Activated CD8-positive, alpha-beta memory T cell treated with anti-CD3 and anti-CD28 coated beads for 36 hours (primary cell): ENCODE measurements around the gene HELT. TPM values are rescaled to one million over a fixed set of nuclear protein-coding genes. Genes with fewer than 3 reads are reported as not detected.
"Not testable (repeated sequence)": the region's sequence is repeated elsewhere in the genome, so short reads cannot be mapped to it uniquely, and the experiment has no call there.

ENCODE experiments used
- CTCF ChIA-PET: fragments of 350-600 bp; sonication (Branson Sonifier 250); formaldehyde crosslinking; loops from one replicate; lab custom pipeline; 2021; ENCODE audit warnings: antibody characterized with exemption; lab: Charles Lee
- POLR2A ChIA-PET: fragments of 350-600 bp; sonication (Branson Sonifier 250); formaldehyde crosslinking; loops from one replicate; lab custom pipeline; 2021; ENCODE audit warnings: antibody characterized with exemption; lab: Charles Lee
- total RNA-seq, 2 experiments: library from RNA; stranded (reverse); gene quantifications; one replicate each; pipeline ENCODE4 v1.2.3, GENCODE V29; 2021

HELT gene
- not detected for total RNA-seq

DNA sequence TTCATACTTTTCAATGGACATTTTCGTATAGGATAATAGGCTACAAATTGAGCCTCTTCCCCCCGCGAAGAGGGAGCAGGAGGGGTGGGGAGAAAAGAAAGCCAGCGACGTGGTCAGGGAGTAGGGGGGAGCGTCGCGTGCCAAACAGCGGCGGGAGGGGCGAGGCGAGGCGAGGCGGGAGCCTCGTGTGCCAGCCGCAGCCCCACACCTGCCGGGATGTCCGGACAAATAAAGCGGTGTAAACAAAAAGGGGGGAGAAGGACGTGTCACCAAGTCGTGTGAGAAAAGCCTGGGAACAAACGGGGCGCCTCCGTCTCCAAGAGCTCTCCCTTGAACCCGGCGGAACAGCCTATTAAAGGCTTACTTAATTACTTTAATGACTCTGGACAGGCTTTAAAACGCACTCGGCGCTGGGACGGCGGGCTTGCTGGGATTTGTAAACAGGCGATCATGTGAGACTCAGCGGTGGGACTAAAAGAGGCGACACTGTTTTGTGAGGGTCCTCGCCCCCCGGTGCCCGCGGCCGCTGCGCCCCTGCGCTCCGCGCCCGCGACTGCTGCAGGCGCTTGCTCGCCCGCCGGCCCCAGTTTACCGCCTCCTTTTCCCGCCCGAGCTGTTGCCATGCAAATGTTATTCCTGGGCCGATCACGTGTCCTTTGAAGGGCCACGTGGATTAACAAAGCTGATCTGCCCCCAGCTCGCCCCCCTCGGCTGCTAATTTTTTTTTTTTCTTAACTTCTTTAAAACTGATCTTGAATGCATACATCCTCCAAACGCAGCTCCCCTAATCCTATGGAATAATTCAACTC, at the start of gene HELT:
Gene HELT (plus strand): TSS at position 527 of the 809 bp plus-strand sequence. CDS start 439 bp downstream, outside the sequence.
- CTCF ChIA-PET = interaction anchor here (2.3 kb wide), 1 partner anchor 12 kb away, joined by 9 read pairs; no protein-coding TSS in a partner anchor
- POLR2A ChIA-PET = no interaction called here

DNA sequence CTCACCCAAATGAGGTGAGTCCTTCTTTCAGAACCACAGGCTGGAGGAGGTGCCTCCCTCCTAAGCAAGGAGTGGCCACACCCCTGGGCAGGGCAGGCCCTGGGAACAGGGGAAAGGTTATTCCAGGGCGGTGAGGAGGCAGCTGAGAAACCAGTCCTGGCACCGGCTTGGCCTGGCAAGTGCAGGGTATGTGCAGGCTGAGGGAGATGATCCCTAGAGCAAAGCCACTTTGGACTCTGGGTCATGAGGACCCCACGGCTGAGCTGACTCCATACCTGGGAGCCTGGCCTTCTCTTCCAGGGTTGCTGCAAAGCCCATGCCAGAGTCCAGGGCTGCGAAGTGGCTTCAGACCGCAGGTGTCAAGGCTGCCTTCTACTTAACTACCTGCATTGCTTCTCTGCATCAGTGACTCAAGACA, 49.5 kb upstream of the HELT start:
- ChIA-PET POLR2A (no interaction called here), CTCF (no interaction called here)

GRCh38 chr4:184969610-184970009, 48.7 kb upstream of the HELT start:
- ChIA-PET CTCF (no interaction called here), POLR2A (no interaction called here)

GRCh38 chr4:184972991-184973390, 45.3 kb upstream of the HELT start:
- POLR2A ChIA-PET = no interaction called here
- CTCF ChIA-PET = no interaction called here

GRCh38 chr4:184976348-184976747, 41.9 kb upstream of the HELT start:
- POLR2A ChIA-PET, CTCF ChIA-PET: not testable (repeated sequence)

GRCh38 chr4:184977747-184978146, 40.5 kb upstream of the HELT start:
- CTCF ChIA-PET = no interaction called here
- POLR2A ChIA-PET = no interaction called here

DNA sequence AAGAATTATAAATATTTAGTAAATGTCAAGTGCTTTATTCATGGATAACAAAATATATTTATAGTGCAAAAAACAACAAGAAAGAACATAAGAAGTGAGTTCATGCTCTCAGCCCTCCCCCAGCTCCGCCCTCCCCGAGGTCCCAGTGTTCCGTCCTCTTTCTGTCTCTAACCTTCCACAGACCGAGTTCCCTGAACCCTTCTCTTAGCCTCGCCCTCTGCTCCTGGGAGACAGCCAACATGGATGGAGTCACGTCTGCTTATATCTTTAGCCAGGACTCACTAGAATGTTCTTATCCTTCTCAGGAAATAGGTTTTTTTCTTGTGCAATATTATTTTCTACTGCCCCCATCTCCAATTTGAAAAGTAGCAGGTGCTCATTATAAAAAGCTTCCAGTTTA, 40.1 kb upstream of the HELT start:
- ChIA-PET CTCF (no interaction called here), POLR2A (no interaction called here)

DNA sequence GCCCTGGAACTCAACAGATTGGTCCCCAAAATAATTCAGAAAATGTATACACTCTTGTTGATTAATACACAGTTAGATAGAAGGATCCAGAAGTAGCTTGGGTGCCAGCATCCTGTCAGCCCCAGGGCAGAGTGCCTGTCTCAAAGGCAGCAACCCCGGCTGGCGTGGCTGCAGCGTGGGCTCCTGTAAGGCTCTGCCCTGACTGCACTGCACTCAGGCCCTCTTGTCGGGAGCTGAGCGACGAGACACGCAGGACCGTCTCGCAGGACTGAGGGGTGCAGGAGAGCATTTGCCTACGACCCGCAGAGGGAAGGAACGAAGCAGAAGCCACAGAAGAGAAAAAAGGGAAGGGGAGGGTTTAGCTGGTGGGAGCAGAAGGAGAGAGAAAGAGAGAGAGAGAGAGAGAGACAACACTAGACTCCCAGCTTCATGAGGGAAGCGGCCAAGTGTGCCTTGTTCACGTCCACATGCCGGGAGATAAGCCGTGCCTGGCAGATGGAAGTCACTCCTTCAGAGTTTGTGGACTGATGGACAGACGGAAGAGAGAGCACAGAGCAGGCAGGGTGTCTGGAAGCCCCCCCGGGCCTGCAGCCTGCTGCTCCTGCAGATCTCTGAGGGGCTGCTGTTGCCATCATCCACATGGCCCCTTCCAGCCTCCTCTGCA, 38.7 kb upstream of the HELT start:
- POLR2A ChIA-PET = no interaction called here
- CTCF ChIA-PET = no interaction called here

- POLR2A ChIA-PET = no interaction called here
- CTCF ChIA-PET = no interaction called here
These were observed 38.0 kb upstream of the HELT start for GRCh38 chr4:184980261-184980660.

- POLR2A ChIA-PET = no interaction called here
- CTCF ChIA-PET = no interaction called here
These were observed 34.5 kb upstream of the HELT start for GRCh38 chr4:184983672-184984356.

DNA sequence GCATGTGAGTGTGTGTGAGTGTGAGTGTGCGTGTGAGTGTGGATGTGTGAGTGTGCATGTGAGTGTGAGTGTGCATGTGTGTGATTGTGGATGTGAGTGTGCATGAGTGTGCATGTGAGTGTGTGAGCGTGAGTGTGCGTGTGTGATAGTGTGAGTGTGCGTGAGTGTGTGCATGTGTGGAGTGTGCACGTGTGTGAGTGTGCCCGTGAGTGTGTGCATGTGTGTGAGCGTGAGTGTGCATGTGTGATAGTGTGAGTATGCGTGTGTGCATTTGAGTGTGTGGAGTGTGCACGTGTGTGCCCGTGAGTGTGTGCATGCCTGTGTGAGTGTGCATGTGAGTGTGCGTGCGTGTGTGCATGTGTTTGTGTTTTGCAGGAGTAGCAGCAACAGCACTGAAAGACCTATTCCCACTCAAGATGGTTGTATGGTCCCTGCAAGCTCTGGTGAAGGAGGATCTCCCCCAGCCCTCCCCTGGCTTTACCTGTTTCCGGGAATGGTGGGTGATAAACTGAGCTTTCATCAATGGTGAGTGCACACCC, 30.7 kb upstream of the HELT start:
- ChIA-PET POLR2A (no interaction called here), CTCF (no interaction called here)

GRCh38 chr4:184988611-184989010, 29.7 kb upstream of the HELT start:
- CTCF ChIA-PET = no interaction called here
- POLR2A ChIA-PET = interaction anchor here (0.6 kb wide), 1 partner anchor 1161 kb away, joined by 5 read pairs; no protein-coding TSS in a partner anchor

- POLR2A ChIA-PET, CTCF ChIA-PET: not testable (repeated sequence)
These were observed 29.0 kb upstream of the HELT start for GRCh38 chr4:184989283-184989682.

DNA sequence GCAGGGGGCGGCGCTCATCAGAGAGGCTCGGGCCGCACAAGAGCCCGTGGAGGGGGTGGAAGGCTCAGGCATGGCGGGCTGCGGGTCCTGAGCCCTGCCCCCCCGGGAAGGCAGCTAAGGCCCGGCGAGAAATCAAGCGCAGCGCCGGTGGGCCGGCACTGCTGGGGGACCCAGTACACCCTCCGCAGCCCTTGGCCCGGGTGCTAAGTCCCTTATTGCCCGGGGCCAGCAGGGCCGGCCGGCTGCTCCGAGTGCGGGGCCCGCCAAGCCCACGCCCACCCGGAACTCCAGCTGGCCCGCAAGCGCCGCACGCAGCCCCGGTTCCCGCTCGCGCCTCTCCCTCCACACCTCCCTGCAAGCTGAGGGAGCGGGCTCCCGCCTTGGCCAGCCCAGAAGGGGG, 28.2 kb upstream of the HELT start:
- POLR2A ChIA-PET, CTCF ChIA-PET: not testable (repeated sequence)

GRCh38 chr4:184991860-184992259, 26.4 kb upstream of the HELT start:
- CTCF ChIA-PET = no interaction called here
- POLR2A ChIA-PET = no interaction called here

- ChIA-PET POLR2A (no interaction called here), CTCF (no interaction called here)
These were observed 25.9 kb upstream of the HELT start for GRCh38 chr4:184992422-184992821.

- POLR2A ChIA-PET = no interaction called here
- CTCF ChIA-PET = no interaction called here
These were observed 25.0 kb upstream of the HELT start for GRCh38 chr4:184993247-184993646.

DNA sequence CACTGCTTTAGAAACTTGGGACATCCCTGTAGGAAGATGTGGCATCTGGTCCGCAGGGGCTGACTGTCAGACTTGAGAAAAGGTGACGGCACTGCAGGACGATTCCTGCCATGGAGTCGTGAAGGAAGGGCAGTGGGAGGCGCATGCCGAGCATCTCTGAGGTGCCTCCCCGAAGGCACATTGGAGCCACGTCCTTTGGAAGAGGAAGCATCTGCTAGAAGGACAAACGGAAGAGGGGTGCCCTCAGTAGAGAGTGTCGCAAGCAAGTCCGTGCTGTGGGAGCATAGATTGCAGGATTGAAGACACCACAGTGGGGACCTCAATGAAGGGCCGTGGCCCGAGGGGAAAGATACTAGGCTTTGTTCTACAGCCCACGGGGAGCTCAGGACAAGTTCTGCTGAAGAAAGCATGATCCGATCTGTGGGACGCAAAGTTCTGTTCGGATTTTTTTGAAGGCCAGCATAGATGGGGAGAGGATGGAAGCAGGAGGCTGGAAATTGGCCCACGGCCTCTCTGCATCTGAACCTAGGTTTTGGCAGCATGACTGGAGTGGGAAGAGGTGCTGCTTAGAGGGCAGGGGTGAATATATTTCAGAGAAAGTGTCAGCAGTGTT, 24.2 kb upstream of the HELT start:
- ChIA-PET CTCF (no interaction called here), POLR2A (no interaction called here)

- ChIA-PET POLR2A (no interaction called here), CTCF (no interaction called here)
These were observed 23.7 kb upstream of the HELT start for GRCh38 chr4:184994623-184995010.

DNA sequence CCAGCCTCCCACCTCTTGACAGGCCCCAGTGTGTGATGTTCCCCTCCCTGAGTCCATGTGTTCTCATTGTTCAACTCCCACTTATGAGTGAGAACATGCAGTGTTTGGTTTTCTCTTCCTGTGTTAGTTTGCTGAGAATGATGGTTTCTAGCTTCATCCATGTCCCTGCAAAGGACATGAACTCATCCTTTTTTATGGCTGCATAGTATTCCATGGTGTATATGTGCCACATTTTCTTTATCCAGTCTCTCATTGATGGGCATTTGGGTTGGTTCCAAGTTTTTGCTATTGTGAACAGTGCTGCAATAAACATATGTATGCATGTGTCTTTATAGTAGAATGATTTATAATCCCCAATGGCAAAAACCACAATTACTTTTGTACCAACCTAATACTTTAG, 20.6 kb upstream of the HELT start:
- CTCF ChIA-PET = not testable (repeated sequence)

More for the DNA sequence above, 20.6 kb upstream of the HELT start:
- POLR2A ChIA-PET = not testable (repeated sequence)
